Body of pancreas (tissue), 4 donors: Measurements from ENCODE around the gene TMTC2.

Source experiments
- POLR2A ChIP-seq, 3 donors: fragments of 450-650 bp; IDR thresholded peaks; one replicate each; pipeline ENCODE4 v1.6.1; 2016; ENCODE audit warnings: antibody characterized with exemption in 3 of 3, mild to moderate bottlenecking in 2 of 3
- TF ChIP-seq, protein P1 (sequence below), 7 experiments: fragments of 450-650 bp in 4 of 7; fragments of 200-600 bp in 3 of 7; sonication (generic) in 3 of 7; IDR thresholded peaks; one replicate each; pipeline ENCODE4 v1.5.1; 2016 to 2019; ENCODE audit warnings: antibody characterized with exemption in 7 of 7

GRCh38 chr12:83149987-83150386 lies 463.3 kb downstream of the TMTC2 start:
- TF ChIP-seq, protein P1, sequence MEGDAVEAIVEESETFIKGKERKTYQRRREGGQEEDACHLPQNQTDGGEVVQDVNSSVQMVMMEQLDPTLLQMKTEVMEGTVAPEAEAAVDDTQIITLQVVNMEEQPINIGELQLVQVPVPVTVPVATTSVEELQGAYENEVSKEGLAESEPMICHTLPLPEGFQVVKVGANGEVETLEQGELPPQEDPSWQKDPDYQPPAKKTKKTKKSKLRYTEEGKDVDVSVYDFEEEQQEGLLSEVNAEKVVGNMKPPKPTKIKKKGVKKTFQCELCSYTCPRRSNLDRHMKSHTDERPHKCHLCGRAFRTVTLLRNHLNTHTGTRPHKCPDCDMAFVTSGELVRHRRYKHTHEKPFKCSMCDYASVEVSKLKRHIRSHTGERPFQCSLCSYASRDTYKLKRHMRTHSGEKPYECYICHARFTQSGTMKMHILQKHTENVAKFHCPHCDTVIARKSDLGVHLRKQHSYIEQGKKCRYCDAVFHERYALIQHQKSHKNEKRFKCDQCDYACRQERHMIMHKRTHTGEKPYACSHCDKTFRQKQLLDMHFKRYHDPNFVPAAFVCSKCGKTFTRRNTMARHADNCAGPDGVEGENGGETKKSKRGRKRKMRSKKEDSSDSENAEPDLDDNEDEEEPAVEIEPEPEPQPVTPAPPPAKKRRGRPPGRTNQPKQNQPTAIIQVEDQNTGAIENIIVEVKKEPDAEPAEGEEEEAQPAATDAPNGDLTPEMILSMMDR (IDR thresholded peaks at IDR 0.05): no peak
- no peak for TF ChIP-seq POLR2A (IDR thresholded peaks at IDR 0.05)
